H7 (cell line): ENCODE results near the gene ADGRE3. TPM values are rescaled to one million over a fixed set of nuclear protein-coding genes. Genes with fewer than 3 reads are reported as not detected.
"Not testable (repeated sequence)": the region's sequence is repeated elsewhere in the genome, so short reads cannot be mapped to it uniquely, and the experiment has no call there.

ENCODE experiments used
- DNase-seq: peaks from one replicate; pipeline ENCODE4 v3.0.0; 2012
- H3K27me3 ChIP-seq: 2 replicates; pipeline ENCODE4 v1.6.0; 2011; ENCODE audit warnings: mild to moderate bottlenecking, low read length; ENCODE audit not compliant: control insufficient read depth, insufficient read depth
- H3K36me3 ChIP-seq: replicated peaks from 2 replicates; pipeline ENCODE4 v1.5.1; 2011; ENCODE audit warnings: low read length; ENCODE audit not compliant: control insufficient read depth, insufficient read depth
- H3K4me3 ChIP-seq: 2 replicates; pipeline ENCODE4 v1.5.1; 2011; ENCODE audit warnings: low read depth, mild to moderate bottlenecking, control low read depth, low read length, moderate library complexity; ENCODE audit not compliant: insufficient read depth
- total RNA-seq: library from RNA; depleted of rRNA; stranded (reverse); fragments of >200 nt; shearing (Covaris generic); gene quantifications from 2 replicates; pipeline ENCODE4 v1.2.3, GENCODE V29; 2014

The ADGRE3 gene
- total RNA-seq, 1 experiment from 2014 or later = not detected

DNA sequence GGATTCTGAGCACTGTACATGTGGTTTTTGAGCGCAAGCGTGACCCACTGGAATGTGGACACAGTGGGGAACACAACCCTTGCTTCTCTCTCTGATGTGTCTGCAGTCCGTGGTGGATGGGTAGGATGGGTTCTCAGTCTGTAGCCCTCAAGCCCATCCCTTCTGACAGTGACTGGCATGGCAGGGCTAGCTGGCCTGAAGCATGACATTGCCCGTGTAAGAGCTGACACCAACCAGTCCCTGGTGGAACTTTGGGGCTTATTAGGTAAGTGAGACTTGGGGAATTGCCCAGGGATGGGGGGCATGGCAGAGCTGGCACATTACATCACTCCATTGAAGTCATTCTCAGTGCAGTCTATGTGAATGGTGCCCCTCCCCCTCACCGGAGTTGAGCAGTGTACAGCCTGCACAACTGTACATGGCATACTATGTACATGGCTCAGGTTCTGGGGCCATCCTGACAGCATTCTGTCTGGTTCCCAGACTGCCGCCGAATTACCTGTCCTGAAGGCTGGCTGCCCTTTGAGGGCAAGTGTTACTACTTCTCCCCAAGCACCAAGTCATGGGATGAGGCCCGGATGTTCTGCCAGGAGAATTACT, 75.0 kb downstream of the ADGRE3 start:
- Histone ChIP-seq H3K4me3 (no peak overlapping the region), H3K36me3 (no peaks in the 10 kb centered on the region), H3K27me3 (no peaks in the 10 kb centered on the region)
- DNase-seq = no peak

DNA sequence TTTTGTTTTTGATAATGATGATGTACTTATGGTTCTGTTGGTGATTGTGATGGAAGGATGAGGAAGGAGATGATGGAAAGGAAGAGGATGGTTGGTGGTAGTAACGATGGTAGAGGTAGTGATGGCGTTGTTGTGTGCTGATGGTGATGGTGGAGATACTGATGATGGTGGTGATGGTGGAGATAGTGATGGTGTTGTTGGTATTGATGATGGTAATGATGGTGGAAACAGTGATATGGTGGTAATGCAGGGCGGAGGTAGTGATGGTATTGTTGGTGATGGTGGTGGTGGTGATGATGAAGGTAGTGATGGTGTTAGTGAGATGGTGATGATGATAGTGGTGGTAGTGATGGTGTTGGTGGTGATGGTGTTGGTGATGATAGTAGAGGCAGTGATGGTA, 79.1 kb downstream of the ADGRE3 start:
- Histone ChIP-seq H3K36me3 (no peaks in the 10 kb centered on the region), H3K4me3 (no peak overlapping the region), H3K27me3 (no peaks in the 10 kb centered on the region)
- no peak for DNase-seq

DNA sequence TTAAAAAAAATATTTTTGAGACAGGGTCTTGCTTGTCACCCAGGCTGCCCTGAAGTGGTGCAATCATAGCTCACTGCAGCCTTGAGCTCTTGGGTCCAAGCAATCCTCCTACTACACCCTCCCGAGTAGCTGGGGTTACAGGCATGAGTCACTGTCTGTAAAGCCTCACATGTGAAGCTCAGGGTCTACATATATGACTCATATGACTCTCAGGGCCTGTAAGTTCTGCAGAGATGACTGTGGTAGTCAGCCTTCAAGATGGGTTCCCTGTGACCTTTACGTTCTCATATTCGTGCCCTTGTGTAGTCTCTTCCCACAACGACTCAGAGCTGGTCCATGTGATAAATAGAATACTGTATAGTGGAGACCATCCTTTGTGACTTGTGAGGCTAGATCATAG, 85.2 kb downstream of the ADGRE3 start:
- not testable (repeated sequence) for H3K36me3 ChIP-seq, H3K4me3 ChIP-seq, DNase-seq

DNA sequence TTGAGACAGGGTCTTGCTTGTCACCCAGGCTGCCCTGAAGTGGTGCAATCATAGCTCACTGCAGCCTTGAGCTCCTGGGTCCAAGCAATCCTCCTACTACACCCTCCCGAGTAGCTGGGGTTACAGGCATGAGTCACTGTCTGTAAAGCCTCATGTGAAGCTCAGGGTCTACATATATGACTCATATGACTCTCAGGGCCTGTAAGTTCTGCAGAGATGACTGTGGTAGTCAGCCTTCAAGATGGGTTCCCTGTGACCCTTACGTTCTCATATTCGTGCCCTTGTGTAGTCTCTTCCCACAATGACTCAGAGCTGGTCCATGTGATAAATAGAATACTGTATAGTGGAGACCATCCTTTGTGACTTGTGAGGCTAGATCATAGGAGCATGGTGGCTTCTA, 89.5 kb downstream of the ADGRE3 start:
- not testable (repeated sequence) for DNase-seq, H3K36me3 ChIP-seq, H3K27me3 ChIP-seq, H3K4me3 ChIP-seq

More for the DNA sequence above, 85.2 kb downstream of the ADGRE3 start:
- not testable (repeated sequence) for H3K27me3 ChIP-seq

DNA sequence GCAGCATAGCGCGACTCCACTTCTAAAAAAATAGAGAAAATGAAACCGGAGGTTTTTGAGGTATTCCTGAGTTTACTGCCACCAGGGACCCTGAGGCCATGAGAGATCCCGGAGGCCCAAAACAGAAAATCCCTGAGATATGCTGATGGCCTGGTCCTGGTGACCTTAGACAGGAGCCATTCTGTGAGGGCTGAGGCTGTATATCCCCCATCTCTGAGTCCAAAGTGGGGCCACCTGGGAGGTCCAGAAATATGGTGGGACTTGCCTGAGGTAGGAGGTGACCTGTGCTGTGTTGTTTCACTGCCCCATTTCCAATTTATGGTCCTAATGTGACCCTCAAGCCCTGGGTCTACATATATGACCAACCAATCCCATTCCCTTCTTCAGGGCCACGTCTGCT, 90.3 kb downstream of the ADGRE3 start:
- H3K27me3 ChIP-seq, H3K36me3 ChIP-seq, H3K4me3 ChIP-seq, DNase-seq: not testable (repeated sequence)

DNA sequence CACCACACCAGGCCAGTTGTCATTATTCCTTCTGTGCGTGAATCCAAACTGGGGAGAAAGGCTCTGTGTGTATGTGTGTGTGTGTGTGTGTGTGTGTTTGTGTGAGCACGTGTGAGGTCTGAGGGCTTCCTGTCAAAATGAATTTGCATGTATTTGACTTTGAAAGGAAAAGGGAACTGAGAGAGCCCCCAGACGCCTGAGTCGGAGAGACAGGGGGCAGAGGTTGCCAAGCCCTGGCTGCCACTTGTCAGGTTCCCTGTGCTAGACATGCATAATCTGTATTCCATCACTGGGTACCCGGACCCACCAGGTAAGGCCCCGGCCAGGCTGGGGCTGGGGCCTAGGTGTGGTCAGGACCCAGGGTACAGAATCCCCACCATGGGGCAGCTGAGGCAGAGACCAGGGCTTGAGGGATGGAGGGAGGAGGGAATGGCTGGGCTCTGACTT, 91.7 kb downstream of the ADGRE3 start, which contains the start of gene CLEC17A:
CLEC17A (plus strand) TSS at position 191 of the 447 bp plus-strand sequence; CDS start at position 268, 77 bp downstream.
- Histone ChIP-seq H3K27me3 (no peaks in the 10 kb centered on the region), H3K36me3 (no peaks in the 10 kb centered on the region), H3K4me3 (no peak within 1 kb of the TSS)
- peak; percentile 37 for DNase-seq

DNA sequence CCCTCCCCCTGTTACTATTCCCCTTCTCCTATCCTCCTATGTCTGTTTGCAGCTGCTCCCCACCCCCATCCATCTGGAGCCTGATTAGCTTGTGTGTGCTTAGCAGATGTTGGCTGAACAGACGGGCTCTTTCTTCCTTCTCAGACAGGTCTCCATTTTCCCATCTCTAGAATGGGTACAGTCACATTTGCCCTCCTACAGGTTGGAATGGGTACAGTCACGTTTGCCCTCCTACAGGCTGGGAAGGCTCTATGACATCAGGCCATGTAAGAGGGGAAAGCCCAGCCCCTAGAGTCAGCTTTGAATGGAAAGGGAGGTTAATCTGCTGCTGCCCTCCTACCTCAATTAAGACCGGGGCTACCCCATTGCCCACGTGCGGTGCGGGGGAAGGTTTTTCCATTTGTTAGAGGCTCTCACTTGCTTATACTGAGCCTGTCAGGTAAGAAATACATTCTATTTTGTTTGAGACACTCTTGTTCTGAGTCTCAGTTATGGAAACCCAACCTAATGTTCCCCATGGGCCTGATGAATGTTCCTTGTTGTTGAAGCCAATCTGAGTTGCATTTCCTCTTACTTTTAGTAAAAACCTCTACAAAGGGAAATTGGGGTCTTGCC, 93.9 kb downstream of the ADGRE3 start:
- no peak overlapping the region for H3K4me3 ChIP-seq
- peak; percentile 34 for DNase-seq
- no peaks in the 10 kb centered on the region for H3K36me3 ChIP-seq

DNA sequence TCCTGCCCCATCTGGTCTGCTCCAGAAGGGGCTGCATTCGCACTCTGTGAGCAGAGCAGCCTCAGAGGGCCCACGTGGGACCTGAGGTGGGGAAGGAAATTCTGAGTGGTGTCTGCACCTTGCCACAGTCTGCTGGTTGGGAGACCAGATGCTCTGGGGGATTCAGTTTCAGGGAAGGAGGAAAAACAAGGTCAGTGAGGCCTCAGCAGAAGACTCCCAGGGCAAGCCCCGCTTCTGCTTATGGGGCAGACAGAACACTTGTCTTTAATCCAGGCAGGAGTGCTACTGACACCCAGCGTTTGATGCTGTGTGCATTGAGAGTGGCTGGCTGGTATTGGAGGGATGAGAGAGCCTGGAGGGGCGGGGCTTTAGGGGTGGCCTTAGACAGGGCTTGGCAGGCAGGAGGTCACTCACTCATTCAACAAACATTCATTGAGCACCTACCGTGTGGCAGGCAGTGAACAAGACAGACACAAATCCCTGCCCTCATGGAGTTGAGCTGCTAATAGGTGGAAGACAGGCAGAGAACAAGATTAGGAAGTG, 96.7 kb downstream of the ADGRE3 start:
- Histone ChIP-seq H3K36me3 (no peaks in the 10 kb centered on the region), H3K4me3 (no peak overlapping the region), H3K27me3 (no peaks in the 10 kb centered on the region)
- DNase-seq = peak; percentile 62

More for the DNA sequence above, 93.9 kb downstream of the ADGRE3 start:
- no peaks in the 10 kb centered on the region for H3K27me3 ChIP-seq

DNA sequence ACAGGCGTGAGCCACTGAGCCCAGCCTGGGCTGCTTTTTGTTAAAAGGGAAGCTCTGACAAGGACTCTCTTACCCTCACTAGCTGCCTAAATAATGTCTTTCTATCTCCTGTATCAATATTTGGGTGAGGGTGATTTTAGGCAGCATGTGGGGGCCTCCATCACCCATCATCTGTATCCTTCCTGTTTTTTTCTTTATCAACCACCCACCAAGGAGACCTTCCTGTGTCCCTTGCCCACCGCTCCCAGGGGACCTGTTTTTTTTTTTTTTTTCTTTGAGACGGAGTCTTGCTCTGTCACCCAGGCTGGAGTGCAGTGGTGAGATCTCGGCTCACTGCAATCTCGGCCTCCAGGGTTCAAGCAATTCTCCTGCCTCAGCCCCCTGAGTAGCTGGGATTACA, 97.4 kb downstream of the ADGRE3 start:
- H3K36me3 ChIP-seq = no peaks in the 10 kb centered on the region
- no peak for DNase-seq

DNA sequence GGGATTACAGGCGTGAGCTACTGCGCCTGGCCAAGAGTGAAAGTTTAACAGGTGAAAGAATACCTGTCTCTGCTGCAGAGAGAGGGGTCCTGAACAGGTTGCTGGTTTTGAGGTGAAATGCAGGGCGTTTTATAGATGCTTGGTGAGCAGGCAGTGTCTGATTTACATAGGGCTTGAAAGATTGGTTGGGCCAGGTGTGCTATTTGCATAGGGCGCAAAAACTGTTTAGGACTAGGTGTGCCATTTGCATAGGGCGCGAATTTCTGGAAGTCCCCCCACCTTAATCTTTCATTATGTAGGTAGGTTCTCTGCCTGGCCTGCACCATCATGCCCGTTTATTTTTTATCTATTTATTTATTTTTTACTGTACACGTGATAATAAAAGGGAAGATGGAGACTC, 98.3 kb downstream of the ADGRE3 start:
- DNase-seq = no peak
- Histone ChIP-seq H3K4me3 (no peak overlapping the region), H3K36me3 (no peaks in the 10 kb centered on the region), H3K27me3 (no peaks in the 10 kb centered on the region)

More for the DNA sequence above, 97.4 kb downstream of the ADGRE3 start:
- no peaks in the 10 kb centered on the region for H3K27me3 ChIP-seq
- H3K4me3 ChIP-seq = no peak overlapping the region

DNA sequence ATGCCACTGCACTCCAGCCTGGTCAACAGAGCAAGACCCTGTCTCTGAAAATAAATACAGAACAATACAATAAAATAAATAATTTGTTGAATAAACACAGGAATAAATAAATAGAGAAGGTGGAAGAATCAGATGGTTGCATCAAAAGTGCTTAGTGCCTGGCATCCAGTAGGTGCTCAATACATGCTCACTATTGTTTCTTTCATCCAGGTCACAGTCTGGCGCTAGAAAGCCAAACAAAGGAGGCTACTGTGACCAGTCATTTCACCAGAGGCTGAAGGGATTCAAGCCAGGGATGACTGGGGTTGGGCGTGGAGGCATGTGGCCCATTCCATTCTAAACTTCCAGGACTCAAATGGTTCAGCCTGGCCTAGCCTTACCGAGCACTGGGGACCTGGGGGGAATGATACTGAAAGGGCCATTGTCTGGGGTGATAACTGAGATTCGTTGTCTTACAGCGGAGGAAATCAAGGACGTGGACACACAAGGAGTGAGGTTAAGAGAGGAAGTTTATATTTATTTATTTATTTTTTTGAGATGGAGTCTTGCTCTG, 99.1 kb downstream of the ADGRE3 start:
- Histone ChIP-seq H3K27me3 (no peaks in the 10 kb centered on the region), H3K36me3 (no peaks in the 10 kb centered on the region; the same call in 1 of the 2 replicates), H3K4me3 (no peak overlapping the region)
- no peak for DNase-seq

DNA sequence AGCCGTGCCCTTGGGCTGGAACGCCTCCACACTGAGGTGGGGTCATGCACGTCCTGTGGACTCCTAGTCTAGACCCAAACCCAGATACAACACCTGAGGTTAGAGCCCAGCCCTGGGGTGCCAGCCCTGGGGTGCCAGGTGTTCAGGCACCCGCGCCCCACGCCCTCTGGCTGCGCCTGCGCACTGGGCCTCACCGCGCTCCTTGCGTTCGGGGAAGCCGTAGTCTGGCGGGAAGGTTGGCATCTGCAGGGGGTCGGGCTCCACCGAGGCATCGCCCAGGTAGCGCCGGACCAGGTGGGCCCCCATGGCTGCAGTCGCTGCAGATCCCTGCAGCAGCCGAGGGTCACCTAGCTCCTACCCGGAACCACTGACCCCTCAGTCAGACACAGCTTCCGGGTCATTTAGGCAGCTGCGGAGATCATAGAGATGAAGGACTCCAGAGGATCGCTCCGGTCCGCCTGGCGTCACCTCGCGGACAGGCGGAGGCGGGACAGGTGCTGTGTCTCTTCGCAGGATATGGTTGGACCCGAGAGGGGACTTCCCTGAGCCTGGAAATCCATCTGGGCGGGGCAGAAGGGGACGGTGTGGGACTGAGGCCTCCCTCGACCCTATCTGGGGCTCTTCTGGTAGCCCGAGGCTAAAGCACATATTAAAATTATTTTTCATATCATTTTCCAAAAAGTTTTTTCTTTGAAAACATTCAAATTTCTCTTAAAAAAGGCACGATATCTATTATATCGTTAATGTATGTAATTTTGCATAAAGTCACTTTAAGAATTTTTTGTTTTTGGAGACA, 102.8 kb downstream of the ADGRE3 start, which contains the start of gene NDUFB7:
NDUFB7 (minus strand) TSS at position 372 of the 796 bp plus-strand sequence; CDS start at position 306, 66 bp downstream.
- peak; percentile 93 for DNase-seq

DNA sequence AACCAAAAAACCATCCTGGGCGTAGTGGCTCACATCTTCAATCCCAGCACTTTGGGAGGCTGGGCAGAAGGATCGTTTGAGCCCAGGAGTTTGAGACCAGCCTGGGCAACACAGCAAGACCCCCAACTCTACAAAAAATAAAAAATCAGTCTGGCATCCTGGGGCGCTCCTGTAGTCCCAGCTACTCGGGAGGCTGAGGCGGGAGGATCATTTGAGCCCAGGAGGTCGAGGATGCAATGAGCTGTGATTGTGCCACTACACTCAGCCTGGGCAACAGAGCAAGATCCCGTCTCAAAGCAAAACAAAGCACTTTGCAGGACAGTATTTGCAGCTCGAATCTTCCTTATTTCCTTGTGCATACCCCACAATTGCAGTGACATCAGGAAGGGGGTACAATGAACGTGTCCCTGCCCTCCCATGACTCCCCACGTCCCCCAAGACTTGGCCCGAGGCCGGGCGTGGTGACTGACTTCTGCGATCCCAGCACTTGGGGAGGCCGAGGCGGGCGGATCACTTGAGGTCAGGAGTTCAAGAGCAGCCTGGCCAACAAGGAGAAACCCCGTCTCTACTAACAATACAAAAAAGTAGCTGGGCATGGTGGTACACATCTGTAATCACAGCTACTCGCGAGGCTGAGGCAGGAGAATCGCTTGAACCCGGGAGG, 103.6 kb downstream of the ADGRE3 start:
- no peak for DNase-seq
- H3K4me3 ChIP-seq = peak overlapping the region; percentile 73
- H3K36me3 ChIP-seq = peaks cover 1% of the 10 kb centered on the region
- H3K27me3 ChIP-seq = no peaks in the 10 kb centered on the region

More for the DNA sequence above, 102.8 kb downstream of the ADGRE3 start, which contains the start of gene NDUFB7:
- Histone ChIP-seq H3K36me3 (no peaks in the 10 kb centered on the region; the same call in 1 of the 2 replicates), H3K4me3 (peak within 1 kb of the TSS; percentile 73), H3K27me3 (no peaks in the 10 kb centered on the region)
